ENCODE data around the gene NECTIN2.
"Not testable (repeated sequence)": the region's sequence is repeated elsewhere in the genome, so short reads cannot be mapped to it uniquely, and the experiment has no call there.

NECTIN2 gene

DNA sequence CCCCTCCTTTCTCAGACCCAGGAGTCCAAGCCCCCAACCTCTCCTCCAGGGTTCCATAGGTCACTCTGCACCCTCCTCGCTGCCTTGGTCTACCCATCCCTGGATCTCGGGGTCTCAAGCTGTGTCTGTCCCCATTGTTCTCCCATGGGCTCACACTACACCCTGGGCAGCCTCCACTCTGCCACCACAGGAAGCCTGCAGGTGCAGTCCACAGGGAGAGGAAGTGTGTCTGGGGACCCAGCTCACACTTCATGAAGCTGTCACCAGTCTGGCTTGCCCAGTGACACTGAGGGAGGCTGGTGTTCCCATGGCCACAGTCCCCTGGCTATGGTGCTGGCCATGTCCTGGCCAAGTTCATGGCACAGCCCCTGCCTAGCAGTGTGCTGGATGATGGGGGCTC is 5.3 kb downstream of the NECTIN2 start:
- DNase-seq (ENCODE audit: low spot score) = no peak

DNA sequence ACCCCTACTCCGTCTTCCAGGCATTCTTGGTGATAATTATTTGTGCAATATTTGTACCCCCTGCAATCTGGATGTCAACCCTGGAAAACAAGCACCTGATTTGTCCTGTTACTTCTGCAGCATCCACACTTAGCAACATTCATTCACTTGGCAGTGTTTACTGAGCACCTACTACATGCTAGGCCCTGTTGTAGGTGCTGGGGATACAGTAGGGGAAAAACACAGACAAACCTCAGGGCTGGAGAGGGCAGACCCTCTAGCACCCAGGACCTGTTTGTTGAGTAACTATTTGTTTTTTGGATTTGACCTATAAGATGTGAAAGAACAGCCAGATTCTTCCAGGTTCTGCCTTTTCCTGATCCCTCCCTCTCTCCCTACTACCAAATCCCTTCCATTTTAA is 9.5 kb downstream of the NECTIN2 start:
- no peak for DNase-seq (ENCODE audit: low spot score)

DNA sequence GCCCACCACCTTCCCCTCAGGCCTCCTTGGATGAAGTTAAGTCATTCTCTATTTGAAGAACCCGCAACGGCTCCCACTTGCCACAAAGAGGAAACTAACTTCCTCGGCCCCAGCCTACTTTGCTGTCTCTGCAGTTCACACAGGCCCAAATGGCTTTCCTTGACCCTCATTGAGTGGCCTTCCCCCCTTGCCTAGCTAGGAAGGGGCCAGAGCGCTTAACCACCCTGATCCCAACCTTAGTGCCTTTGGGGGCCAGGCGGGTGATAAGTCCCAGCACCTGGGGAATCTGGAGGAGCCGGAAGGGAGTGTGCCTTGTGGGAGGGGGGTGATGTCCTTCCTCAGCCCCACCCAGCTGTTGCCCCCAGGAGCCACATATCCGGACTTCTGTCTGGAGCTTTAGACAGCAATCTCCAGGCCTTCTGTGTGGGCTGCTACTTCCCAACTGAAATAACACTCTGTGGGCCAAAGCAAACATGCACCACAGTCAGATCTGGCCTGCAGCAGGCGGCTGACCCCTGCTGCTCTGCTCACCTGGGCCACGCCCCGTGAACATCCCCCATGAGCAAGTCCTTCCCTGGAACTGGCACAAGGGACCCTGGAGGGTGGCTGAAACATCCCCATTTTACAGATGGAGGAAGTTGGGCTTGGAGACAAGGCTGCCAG is 10.5 kb downstream of the NECTIN2 start:
- DNase-seq (ENCODE audit: low spot score) = no peak

DNA sequence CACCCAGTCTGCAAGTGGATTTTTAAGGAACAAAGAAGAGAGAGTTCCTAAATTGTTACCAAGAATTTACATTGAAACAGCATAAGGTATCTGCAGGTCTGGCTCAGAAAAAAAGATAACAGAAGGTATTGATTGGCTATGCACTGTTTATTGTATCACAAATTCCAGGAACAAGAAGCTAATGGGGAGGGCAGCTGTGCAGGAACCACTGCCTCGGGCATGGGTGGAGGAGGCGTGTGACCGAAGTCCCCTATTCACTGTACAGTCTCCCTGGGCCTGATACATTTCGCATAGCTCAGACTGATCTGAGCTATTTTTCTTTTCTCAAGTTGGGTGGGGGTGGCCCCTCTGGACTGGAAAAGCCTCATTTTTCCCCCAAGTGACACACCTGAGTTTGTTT is 11.7 kb downstream of the NECTIN2 start:
- no peak for DNase-seq (ENCODE audit: low spot score)

DNA sequence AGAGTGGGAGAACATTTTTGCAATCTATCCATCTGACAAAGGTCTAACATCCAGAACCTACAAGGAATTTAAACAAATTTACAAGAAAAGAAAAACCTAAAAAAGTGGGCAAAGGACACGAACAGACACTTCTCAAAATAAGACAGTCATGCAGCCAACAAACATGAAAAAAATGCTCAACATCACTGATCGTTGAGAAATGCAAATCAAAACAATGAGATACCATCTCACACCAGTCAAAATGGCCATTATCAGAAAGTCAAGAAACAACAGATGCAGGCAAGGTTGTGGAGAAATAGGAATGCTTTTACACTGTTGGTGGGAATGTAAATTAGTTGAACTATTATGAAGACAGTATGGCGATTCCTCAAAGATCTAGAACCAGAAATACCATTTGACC is 15.5 kb downstream of the NECTIN2 start:
- DNase-seq (ENCODE audit: low spot score) = not testable (repeated sequence)

DNA sequence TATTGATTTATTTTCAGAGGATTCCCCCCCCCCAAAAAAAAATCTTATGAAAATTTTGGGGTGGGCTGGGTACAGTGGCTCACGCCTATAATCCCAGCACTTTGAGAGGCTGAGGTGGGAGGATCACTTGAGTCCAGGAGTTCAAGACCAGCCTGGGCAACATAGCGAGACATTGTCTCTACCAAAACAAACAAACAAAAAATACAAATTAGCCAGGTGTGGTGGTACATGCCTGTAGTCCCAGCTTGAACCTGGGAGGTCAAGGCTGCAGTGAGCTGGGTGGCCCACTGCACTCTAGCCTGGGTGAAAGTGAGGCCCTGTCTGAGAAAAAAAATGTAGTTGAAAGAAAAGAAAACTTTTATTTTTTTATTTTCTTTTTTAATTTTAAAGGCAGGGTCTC is 17.9 kb downstream of the NECTIN2 start:
- no peak for DNase-seq (ENCODE audit: low spot score)

DNA sequence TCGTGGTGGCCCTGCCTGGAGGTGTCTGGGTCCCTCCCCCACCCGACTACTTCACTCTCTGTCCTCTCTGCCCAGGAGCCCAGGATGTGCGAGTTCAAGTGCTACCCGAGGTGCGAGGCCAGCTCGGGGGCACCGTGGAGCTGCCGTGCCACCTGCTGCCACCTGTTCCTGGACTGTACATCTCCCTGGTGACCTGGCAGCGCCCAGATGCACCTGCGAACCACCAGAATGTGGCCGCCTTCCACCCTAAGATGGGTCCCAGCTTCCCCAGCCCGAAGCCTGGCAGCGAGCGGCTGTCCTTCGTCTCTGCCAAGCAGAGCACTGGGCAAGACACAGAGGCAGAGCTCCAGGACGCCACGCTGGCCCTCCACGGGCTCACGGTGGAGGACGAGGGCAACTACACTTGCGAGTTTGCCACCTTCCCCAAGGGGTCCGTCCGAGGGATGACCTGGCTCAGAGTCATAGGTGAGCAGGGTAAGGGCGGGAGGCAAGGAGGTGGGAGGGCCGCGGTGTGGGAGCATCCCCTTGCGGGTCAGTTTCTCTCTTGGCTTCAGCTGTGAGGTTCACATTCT is 19.2 kb downstream of the NECTIN2 start:
- DNase-seq (ENCODE audit: low spot score) = no peak

DNA sequence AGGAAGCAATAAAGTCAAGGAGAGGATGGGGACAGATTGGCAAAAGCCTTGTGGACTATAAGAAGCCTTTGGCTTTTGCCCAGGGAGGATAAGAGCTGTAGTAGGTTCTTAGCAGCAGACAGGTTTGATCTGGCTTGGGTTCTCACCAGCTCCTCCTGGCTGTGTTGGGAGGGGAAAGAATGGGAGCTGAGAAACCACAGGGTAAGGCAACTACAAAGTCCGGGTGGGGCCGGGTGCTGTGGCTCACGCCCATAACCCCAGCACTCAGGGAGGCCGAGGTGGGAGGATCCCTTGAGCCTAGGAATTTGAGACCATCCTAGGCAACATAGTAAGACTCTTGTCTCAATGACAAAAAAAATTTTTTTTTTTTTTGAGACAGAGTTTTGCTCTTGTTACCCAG is 20.6 kb downstream of the NECTIN2 start:
- DNase-seq (ENCODE audit: low spot score) = no peak

DNA sequence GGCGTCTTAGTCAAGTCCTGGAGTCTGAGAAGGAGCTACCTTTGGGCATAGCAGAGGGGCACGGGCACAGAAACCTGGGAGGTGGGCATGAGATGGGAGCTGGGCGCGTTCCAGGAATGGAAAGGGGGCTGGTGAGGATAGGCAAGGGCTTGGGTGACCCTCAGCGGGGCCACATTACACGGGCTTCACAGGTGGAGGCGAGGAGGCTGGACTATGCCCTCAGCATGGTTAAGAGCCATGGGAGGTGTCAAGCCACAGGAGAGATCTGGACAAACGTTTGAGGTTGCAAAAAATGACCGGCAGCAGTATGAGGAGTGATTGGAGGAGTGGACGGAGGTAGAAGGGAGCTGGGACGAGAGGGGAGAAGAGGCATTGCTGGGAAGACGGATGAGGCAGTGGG is 21.5 kb downstream of the NECTIN2 start:
- no peak for DNase-seq (ENCODE audit: low spot score)

DNA sequence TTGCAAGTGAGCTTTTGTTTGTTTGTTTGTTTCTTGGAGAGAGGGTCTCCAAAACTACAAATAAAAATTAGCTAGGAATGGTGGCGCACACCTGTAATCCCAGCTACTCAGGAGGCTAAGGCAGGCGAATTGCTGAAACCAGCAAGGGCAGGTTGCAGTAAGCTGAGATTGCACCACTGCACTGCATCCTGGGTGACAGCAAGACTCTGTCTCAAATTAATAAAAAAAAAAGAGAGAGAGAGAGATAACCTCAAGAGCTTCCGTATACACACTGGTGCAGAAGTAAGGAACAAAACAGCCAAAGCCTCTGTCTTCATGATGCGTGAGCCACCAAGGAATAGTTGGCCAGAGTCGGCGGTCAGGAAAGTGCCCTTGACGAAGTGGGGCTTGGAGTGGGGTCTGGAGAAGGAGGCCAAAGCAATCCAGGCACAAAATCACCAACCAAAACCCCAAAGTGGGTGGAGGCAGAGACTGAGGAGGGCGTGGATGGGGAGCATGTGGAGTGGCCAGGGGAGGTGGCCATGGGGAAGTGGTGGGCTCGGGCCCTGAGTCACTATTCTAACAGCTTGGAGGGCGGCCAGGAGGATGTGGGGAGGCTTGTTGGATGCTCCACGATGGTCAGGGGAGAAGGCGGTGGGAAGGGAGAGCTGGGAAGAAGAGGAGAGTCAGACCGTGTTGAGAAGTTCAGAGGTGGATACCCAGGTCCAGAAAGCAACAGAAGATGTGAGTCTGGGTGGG is 23.8 kb downstream of the NECTIN2 start:
- DNase-seq (ENCODE audit: low spot score) = peak; percentile 44

DNA sequence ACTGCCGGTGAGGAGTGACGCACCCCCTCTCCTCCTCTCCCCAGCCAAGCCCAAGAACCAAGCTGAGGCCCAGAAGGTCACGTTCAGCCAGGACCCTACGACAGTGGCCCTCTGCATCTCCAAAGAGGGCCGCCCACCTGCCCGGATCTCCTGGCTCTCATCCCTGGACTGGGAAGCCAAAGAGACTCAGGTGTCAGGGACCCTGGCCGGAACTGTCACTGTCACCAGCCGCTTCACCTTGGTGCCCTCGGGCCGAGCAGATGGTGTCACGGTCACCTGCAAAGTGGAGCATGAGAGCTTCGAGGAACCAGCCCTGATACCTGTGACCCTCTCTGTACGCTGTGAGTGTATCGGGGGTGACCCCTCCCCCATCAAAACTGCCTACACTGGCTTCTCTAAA is 25.7 kb downstream of the NECTIN2 start:
- no peak for DNase-seq (ENCODE audit: low spot score)

DNA sequence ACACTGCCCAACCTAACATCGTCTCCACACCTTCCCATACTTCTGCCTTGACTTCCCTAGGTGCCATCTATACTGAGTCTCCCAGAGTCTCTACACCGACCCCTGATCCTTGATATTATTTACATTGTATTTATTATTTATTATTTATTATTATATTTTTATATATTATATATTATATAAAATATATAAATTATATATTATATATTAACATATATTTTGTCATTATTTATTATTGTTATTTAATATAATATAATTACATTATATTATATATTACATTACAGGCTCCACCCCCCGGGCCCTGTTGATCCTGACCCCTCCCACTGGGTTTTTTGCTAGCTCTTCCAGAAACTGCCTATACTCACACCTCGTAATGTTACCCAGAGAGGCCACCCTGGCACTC is 26.6 kb downstream of the NECTIN2 start:
- DNase-seq (ENCODE audit: low spot score) = no peak

DNA sequence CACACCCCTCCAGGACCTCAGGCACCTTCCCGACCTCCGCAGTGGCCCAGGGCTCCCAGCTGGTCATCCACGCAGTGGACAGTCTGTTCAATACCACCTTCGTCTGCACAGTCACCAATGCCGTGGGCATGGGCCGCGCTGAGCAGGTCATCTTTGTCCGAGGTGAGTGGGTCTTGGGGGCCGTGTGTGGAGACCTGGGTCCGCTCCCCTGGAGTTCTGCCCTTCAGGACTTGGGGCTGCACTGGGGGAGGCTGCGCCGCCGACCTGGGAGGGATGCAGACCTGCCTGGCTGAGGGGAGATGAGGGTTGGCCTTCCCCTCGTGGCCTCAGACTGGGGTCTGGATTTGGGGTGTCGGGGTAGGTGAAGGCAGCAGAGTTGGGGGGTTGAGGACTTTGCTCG is 28.2 kb downstream of the NECTIN2 start:
- no peak for DNase-seq (ENCODE audit: low spot score)

DNA sequence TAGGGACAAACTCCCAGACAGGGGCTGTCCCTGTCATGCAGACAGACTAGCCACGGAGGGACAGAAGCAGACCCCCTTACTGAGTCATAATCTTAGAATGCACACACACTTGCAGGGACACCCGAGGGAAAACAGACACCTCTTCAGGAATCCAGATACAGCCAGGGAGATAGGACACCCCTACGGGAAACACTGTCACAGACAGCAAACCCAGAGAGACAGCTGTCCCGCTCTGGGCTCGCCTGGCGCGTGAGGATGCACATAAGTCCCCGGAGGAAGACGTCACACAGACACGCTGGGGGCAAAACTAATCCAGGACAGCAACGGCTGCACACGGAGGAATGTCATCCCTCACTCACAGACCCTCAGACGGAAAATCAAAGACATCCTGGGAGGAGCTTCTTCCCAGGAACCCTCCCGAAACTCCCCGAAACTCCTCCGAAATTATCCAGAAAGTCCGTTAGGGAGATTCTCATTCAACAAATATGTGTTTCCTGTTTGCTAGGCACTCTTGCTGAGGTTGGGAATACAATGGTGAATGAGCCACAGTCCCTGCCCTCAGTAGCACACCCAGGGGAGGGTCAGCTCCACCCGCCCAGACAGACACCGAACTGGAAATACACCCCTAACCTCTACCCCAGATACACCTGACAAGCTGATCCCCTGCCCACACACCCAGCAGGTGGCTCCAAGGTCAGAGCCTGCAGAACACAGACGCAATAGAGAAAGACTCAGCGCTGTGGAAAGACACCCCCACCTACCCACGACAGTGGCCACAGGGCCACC is 29.8 kb downstream of the NECTIN2 start:
- DNase-seq (ENCODE audit: low spot score) = peak; percentile 60

DNA sequence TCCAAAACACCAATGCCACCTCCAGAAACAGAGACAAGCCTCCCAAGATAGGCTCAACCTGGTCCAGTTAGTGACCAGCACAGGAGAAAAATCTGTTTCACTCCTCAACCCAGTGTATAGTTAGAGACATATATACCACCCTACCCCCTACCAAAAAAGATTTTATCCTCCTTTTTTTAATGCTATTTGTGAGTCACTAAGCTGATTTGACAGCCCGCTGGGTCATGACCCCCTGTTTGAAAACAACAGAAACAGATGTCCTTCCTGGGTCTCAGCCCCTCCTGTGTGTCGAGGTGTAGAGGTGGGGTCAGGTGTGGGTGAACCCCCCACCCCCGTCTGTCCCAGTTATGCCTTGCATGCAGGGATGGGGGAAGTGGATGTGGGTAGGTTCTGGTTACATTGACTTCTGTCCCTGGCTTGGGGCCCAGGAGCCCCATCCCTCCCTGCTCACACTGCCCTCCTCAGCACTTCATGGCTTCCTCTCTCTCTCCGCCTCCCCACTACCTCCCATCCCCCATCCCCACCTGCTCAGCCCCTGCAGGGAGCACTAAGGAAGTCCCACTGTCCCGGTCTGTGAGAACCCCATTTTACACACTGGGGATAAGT is 30.9 kb downstream of the NECTIN2 start:
- DNase-seq (ENCODE audit: low spot score) = no peak

DNA sequence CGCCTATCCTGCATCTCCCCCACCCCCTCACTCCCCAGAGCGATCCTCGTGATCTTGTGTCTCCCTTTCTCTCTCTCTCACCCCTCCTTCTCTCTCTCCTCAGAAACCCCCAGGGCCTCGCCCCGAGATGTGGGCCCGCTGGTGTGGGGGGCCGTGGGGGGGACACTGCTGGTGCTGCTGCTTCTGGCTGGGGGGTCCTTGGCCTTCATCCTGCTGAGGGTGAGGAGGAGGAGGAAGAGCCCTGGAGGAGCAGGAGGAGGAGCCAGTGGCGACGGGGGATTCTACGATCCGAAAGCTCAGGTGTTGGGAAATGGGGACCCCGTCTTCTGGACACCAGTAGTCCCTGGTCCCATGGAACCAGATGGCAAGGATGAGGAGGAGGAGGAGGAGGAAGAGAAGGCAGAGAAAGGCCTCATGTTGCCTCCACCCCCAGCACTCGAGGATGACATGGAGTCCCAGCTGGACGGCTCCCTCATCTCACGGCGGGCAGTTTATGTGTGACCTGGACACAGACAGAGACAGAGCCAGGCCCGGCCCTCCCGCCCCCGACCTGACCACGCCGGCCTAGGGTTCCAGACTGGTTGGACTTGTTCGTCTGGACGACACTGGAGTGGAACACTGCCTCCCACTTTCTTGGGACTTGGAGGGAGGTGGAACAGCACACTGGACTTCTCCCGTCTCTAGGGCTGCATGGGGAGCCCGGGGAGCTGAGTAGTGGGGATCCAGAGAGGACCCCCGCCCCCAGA is 32.2 kb downstream of the NECTIN2 start:
- DNase-seq (ENCODE audit: low spot score) = no peak

DNA sequence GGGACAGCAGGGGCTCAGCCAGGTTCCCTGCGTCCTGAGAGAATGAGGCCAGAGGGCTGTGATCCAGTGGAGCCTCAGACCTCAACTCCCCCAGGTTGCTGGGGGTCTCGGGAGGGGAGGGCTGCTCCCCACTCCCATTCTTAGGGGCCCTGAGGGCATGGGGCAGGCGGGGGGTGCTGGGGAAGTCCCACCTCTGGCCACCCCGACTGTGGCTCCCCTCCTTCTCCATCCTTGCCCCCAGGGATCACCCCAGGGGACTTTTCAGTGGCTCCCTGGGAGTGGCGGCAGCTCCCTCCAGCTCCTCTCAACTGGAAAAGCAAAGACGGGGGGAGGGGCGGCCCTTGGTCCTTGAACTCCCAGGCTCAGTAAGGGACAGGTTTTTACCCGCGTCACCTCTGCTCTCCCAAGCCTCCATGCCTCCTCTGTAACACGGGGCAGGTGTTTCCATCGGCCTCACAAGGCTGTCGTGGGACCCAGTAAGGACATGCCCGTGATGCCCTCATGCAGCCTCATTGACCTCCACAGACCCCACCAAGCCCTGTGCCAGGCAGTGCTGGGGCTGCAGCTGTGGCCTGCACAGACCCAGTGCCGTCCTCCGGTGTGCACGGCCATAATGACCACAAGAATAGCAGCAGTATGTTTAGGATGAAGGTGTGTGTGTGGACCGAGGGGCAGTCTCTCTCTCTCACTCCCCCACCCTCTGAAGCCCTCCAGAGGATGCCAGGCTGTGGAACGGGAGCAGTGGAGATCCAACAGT is 33.4 kb downstream of the NECTIN2 start:
- DNase-seq (ENCODE audit: low spot score) = no peak

DNA sequence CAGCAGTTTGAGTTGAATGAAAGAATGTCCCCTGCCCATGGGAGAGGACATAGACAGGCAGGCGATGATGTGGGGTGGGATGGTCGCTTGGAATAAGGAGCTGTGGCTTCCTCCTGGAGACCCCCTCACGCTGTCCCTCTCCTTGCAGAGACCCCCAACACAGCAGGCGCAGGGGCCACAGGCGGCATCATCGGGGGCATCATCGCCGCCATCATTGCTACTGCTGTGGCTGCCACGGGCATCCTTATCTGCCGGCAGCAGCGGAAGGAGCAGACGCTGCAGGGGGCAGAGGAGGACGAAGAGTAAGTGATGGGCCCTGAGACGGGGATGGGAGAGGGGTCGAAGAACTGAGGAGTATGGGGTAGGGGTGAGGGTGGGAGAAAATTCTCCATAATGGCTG is 36.0 kb downstream of the NECTIN2 start:
- DNase-seq (ENCODE audit: low spot score) = no peak

DNA sequence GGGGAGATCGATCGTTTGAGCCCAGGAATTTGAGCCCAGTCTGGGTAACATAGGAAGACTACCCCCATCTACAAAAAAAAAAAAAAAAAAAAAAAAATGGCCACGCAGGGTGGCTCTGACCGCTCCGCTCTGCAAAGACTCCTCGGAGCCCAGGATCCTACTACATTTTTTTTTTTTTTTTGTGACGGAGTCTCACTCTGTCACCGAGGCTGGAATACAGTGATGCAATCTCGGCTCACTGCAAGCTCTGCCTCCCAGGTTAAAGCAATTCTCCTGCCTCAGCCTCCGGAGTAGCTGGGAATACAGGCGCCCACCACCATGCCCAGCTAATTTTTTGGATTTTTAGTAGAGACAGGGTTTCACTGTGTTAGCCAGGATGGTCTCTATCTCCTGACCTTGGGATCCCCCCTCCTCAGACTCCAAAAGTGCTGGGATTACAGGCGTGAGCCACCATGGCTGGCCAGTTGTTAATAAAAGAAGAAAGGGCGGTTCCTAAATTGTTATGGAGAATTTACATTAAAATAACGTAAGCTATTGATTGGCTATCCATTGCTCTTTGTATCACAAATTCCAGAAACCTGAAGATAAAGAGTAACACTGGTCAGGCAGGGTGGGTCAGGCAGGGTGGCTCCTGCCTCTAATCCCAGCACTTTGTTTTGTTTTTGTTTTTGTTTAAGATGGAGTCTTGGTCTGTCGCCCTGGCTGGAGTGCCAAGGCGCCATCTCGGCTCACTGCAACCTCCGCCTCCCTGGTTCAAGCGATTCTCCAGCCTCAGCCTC is 36.7 kb downstream of the NECTIN2 start:
- DNase-seq (ENCODE audit: low spot score) = not testable (repeated sequence)

DNA sequence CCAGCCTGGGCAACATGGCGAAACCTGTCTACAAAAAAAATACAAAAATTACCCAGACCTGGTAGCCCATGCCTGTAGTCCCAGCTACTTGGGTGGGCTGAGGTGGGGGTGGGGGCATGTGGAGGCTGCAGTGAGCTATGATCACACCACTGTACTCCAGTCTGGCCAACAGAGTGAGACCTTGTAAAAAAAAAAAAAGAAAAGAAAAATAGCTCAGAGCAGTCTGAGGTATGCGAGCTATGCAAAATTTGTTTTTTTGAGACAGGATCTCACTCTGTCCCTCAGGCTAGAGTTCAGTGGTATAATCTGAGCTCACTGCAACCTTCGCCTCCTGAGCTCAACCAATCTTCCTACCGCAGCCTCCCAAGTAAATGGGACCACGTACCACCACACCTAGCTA is 37.8 kb downstream of the NECTIN2 start:
- no peak for DNase-seq (ENCODE audit: low spot score)
